Fibroblast of skin of left quadriceps (primary cell): Measurements from ENCODE around the gene MED26.
A peak's percentile ranks its signal among the peaks of the same experiment; 100 is the strongest.
"Not testable (repeated sequence)": the region's sequence is repeated elsewhere in the genome, so short reads cannot be mapped to it uniquely, and the experiment has no call there.

Experiments used
- DNase-seq, 2 experiments: peaks; one replicate each; pipeline ENCODE4 v3.0.0-alpha.2; 2013; ENCODE audit warnings: low read depth in 2 of 2

MED26 gene

GRCh38 chr19:16573925-16574324, 54.1 kb downstream of the MED26 start:
- no peak for DNase-seq

- DNase-seq, result no peak
Measured at GRCh38 chr19:16573296-16573695, 54.7 kb downstream of the MED26 start.

DNA sequence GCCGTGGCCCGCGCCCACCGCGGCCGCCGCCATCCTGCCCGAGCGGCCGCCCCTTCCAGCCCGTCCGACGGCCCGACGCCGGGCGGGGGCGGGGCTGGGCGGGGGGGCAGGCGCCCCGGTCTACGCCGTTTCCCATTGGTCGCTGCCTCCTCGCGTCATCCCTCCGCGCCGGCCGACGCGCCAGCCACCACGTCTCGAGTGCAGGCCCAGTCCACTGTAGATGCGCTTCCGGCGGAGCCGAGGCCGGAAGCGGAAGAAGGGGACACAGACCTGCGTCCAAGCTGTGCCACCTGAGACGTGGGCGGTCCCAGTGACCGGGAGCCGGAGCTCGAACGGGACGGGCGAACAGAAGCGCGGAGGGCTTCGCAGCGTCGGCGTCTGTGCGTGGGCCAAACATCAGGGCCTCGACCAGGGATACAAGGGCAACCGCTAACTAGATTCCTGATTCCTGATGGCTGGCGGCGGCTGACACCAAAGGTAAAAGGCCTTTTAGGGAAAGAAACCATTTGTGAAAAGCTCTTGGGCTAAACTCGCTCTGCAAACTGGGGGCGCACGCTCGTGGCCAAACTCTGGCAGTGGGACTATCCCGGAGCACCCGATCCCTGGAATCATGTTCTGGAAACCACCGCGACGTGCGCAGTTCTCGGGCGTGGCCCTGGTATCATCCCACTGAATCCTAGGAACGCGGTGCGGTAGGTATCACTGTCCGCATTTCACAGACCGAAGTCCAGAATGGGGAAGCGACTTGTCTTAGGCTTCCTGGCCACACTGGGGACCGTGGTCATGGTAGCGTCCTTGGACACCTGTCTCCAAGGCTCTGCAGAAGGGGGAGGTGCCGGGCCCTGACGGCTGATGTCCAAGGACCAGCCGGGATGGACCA, 55.4 kb downstream of the MED26 start, which contains the start of gene SLC35E1:
TSS of gene SLC35E1 (minus strand) at position 84 of the 880 bp plus-strand sequence. CDS start at position 33, 51 bp downstream.
- peak; percentile 87 for DNase-seq

DNA sequence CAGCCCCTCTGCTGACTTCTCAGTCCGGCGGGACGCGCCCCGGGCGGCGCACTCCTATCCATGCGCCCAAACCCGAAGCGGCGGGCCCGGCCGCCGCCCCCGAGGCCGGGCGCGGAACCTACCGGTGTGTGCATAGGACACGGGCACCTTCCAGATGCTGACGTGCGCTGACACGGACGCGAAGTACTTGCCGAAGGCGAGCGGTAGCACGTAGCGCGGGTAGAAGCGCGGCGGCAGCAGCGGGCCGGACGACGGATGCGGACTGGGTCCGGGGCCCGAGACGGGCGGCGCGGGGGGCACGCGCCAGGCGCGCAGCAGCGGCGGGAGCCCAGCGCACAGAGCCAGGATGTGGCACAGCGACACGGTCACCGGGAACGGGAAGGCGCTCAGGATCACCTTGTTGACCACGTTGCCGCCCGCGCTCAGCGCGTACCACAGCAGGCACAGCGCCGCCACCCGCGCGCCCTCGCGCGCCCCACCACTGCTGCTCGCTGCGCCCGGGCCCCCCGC, 56.1 kb downstream of the MED26 start:
- no peak for DNase-seq

GRCh38 chr19:16571283-16571682, 56.7 kb downstream of the MED26 start:
- no peak for DNase-seq

- DNase-seq, result no peak
Measured at GRCh38 chr19:16569609-16570320, 58.2 kb downstream of the MED26 start.

GRCh38 chr19:16566702-16567101, 61.3 kb downstream of the MED26 start:
- DNase-seq, result no peak

- no peak for DNase-seq
Measured at GRCh38 chr19:16566161-16566560, 61.8 kb downstream of the MED26 start.

DNA sequence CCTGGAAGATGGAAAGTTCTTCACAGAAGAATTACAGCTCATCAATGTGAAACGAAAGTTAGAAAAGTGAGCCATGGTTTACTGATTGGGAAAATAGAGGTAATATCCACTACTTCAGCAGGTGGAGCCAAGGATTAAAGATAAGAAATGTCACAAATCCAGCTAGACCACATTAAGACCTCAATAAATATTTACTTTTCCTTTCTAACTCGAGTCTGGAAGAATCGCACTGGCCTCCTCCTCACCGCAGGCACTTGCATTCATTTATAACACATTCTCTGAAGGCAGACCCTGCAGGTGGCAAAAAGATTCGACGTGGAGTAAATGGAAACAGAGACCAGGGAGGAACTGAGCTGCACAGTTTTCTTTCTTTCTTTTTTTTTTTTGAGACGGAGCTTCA, 63.2 kb downstream of the MED26 start:
- no peak for DNase-seq

GRCh38 chr19:16562608-16563025, 65.4 kb downstream of the MED26 start:
- no peak for DNase-seq

DNA sequence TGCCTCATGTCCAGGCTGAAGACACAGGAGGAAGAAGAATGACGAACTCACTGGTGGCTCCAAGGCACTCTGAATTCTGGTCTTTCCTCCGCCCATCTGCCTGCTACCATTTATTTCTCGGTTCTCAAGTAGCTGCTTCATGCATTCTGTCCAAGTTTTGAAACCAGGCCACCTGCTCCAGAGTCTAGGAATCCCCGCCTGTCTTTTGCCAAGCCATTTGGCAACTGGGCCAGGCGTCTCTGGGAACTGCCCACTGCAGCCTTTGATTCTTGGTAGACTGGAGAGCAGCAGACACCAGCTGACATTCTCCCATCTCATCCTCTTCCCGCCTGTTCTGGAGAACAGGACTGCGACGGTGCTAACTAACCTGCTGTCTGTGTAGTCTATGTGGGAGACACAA, 66.6 kb downstream of the MED26 start:
- no peak for DNase-seq

- no peak for DNase-seq
Measured at GRCh38 chr19:16559780-16560276, 68.2 kb downstream of the MED26 start.

GRCh38 chr19:16554776-16555175, 73.2 kb downstream of the MED26 start:
- no peak for DNase-seq

- DNase-seq, result not testable (repeated sequence)
Measured at GRCh38 chr19:16551902-16552301, 76.1 kb downstream of the MED26 start.

DNA sequence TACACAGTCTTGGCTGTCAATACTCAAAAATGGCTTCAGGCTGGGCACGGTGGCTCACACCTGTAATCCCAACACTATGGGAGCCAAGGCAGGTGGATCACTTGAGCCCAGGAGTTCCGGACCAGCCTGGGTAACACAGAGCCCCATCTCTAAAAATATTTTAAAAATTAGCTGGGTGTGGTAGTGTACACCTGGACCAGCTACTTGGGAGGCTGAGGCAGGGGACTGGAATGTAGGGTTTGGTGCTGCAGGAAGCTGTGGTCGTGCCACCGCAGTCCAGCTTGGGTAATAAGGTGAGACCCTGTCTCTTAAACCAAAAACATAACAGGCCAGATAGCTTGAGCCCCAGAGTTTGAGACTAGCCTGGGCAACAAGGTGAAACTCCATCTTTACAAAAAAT, 79.0 kb downstream of the MED26 start:
- no peak for DNase-seq

GRCh38 chr19:16544473-16545231, 83.4 kb downstream of the MED26 start:
- no peak for DNase-seq

- not testable (repeated sequence) for DNase-seq
Measured at GRCh38 chr19:16543734-16544133, 84.3 kb downstream of the MED26 start.

- no peak for DNase-seq
Measured at GRCh38 chr19:16542910-16543472, 85.0 kb downstream of the MED26 start.

DNA sequence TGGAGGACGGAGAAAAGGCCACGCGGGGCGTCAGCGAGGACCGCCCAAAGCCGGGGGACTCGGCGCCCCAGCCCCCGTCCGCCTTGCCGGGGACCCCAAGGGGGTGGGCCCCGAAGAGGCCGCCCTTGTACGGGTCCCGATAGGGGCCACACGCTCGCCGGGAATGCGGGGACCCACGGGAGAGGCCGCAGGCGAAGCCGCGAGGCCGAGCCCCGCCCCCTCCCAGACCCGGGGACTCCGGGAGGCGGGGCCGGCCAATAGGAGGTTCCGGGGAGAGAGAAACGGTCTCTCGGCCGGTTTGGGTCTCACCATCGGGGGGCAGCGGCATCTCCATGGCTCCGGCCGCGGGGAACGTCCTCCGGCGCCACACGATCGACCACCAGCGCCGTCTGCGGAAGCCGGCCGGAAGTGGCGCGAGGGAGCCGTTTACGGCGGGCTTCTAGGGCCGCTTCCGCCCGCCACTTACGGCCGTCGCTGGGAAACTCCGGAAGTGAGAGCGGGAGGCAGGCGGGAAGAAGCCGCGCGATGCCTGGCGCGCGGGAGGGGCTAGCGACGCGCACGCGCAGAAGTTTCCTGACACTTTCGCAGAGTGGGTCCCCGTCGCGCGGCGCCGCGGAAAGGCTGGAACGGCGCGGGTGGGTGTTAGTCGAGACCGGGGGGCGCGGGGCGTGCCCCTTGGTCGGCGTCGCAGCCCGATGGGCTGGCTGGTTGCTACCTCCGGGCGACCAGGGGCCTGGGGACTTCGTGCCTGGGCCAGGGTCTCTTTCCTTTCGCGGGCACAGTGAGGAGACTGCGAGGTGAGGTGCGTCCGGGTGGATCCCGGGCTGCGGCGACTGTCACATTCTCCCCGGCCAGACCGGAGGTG, 85.7 kb downstream of the MED26 start, which contains the start of gene CHERP:
TSS of gene CHERP (minus strand) at position 393 of the 865 bp plus-strand sequence. CDS start at position 334, 59 bp downstream.
- peak; percentile 82 to 88 for DNase-seq

DNA sequence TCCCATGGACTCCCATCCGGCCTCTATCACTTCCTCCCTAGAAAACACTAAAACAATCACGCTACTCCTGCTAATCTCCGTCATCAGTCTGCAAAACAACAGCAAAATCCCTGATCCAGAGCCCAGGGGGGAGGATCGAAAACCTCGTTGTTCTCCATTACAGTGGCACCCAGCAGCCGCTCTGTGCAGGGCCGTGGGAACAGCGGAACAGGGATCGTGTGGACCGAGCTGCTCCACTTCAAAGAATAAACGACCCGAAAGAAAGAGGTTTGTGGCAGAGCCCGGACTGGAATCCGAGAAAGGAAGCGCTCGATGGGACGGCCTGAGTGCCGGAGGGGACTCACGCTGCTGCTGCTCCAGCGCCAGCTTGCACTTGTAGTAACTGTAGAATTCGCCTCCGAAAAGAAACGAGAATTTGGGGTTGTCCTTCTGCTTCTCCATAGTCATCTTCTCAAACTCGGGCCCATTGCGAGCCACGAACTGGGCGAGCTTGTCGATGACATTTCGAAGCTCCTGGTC, 86.4 kb downstream of the MED26 start:
- no peak for DNase-seq
